CD14-positive monocyte (primary cell): ENCODE results near the gene FBXL13. TPM values are rescaled to one million over a fixed set of nuclear protein-coding genes. Genes with fewer than 3 reads are reported as not detected.
A peak's percentile ranks its signal among the peaks of the same experiment; 100 is the strongest.
"Not testable (repeated sequence)": the region's sequence is repeated elsewhere in the genome, so short reads cannot be mapped to it uniquely, and the experiment has no call there.

Source experiments
- DNase-seq, 3 donors: peaks; one replicate each; pipeline ENCODE4 v3.0.0-alpha.2; 2011 to 2022
- H2AFZ ChIP-seq: 2 replicates; pipeline ENCODE4 v1.6.0; 2012; ENCODE audit warnings: mild to moderate bottlenecking, low read depth, low read length, inconsistent platforms; ENCODE audit not compliant: insufficient read depth, poor library complexity, severe bottlenecking
- H3K27ac ChIP-seq, 2 donors: 1 replicate in 1 of 2; 2 replicates in 1 of 2; pipeline ENCODE4 v1.5.1; 2012 to 2013; ENCODE audit warnings: low read length in 2 of 2, control low read depth in 1 of 2, inconsistent platforms in 1 of 2, low read depth in 1 of 2, mild to moderate bottlenecking in 1 of 2
- H3K27me3 ChIP-seq, 2 donors: one replicate each; pipeline versions ENCODE4 v1.6.0 to v1.6.1; 2011 to 2013; ENCODE audit warnings: low read length in 2 of 2; ENCODE audit not compliant: control insufficient read depth in 2 of 2, insufficient read depth in 2 of 2
- H3K36me3 ChIP-seq, 2 donors: replicated peaks in 1 of 2; 1 replicate in 1 of 2; 2 replicates in 1 of 2; pipeline versions ENCODE4 v1.5.1 to v1.6.1; 2012 to 2013; ENCODE audit warnings: low read length in 2 of 2, control low read depth in 1 of 2, inconsistent platforms in 1 of 2, mild to moderate bottlenecking in 1 of 2; ENCODE audit not compliant: insufficient read depth in 2 of 2, control insufficient read depth in 1 of 2
- H3K4me1 ChIP-seq, 2 donors: 1 replicate in 1 of 2; 2 replicates in 1 of 2; pipeline versions ENCODE4 v1.5.1 to v1.6.1; 2012 to 2013; ENCODE audit warnings: low read length in 2 of 2, control low read depth in 1 of 2, inconsistent platforms in 1 of 2, mild to moderate bottlenecking in 1 of 2, moderate library complexity in 1 of 2; ENCODE audit not compliant: insufficient read depth in 2 of 2, control insufficient read depth in 1 of 2
- H3K4me2 ChIP-seq: replicated peaks from 2 replicates; pipeline ENCODE3; 2012; ENCODE audit warnings: low read length, moderate library complexity, mild to moderate bottlenecking; ENCODE audit not compliant: poor library complexity, severe bottlenecking; ENCODE audit errors: extremely low read depth
- H3K4me3 ChIP-seq, 3 experiments: fragments of 200-600 bp in 1 of 3; sonication (generic) in 1 of 3; replicated peaks in 1 of 3; 1 replicate in 2 of 3; 2 replicates in 1 of 3; pipeline ENCODE4 v1.5.1; 2011 to 2013; ENCODE audit warnings: low read length in 3 of 3, mild to moderate bottlenecking in 3 of 3, control low read depth in 2 of 3, low read depth in 2 of 3, inconsistent platforms in 1 of 3, moderate library complexity in 1 of 3
- H3K79me2 ChIP-seq: 2 replicates; pipeline ENCODE4 v1.6.0; 2012; ENCODE audit warnings: mild to moderate bottlenecking, control low read depth, inconsistent platforms, low read length, moderate library complexity; ENCODE audit not compliant: insufficient read depth
- H3K9ac ChIP-seq: 2 replicates; pipeline ENCODE4 v1.6.0; 2017; ENCODE audit warnings: low read length, mild to moderate bottlenecking; ENCODE audit not compliant: insufficient read depth, poor library complexity, severe bottlenecking
- H3K9me3 ChIP-seq, 2 donors: replicated peaks in 1 of 2; 1 replicate in 1 of 2; 2 replicates in 1 of 2; pipeline versions ENCODE4 v1.5.1 to v1.6.1; 2012 to 2013; ENCODE audit warnings: low read length in 2 of 2, control low read depth in 1 of 2; ENCODE audit not compliant: control insufficient read depth in 1 of 2, insufficient read depth in 1 of 2
- H4K20me1 ChIP-seq: 2 replicates; pipeline ENCODE4 v1.6.0; 2012; ENCODE audit warnings: mild to moderate bottlenecking, low read length, control low read depth, moderate library complexity; ENCODE audit not compliant: insufficient read depth
- H3K27ac Mint-ChIP-seq, 7 donors: one replicate each; pipeline ENCODE4 v1.8.0; 2020; ENCODE audit warnings: mild to moderate bottlenecking in 7 of 7, mixed read lengths in 7 of 7, moderate library complexity in 6 of 7, inconsistent platforms in 2 of 7
- H3K27me3 Mint-ChIP-seq, 3 donors: one replicate each; pipeline ENCODE4 v1.8.0; 2021 to 2022; ENCODE audit warnings: low read depth in 3 of 3, mild to moderate bottlenecking in 3 of 3, mixed read lengths in 3 of 3, moderate library complexity in 3 of 3, inconsistent platforms in 1 of 3
- H3K36me3 Mint-ChIP-seq, 2 donors: one replicate each; pipeline ENCODE4 v1.8.0; 2020; ENCODE audit warnings: mixed read lengths in 2 of 2, inconsistent platforms in 1 of 2, mild to moderate bottlenecking in 1 of 2
- H3K4me1 Mint-ChIP-seq: one replicate; pipeline ENCODE4 v1.8.0; 2020; ENCODE audit warnings: mild to moderate bottlenecking, mixed read lengths
- H3K4me3 Mint-ChIP-seq, 2 donors: one replicate each; pipeline ENCODE4 v1.8.0; 2020; ENCODE audit warnings: mild to moderate bottlenecking in 2 of 2, mixed read lengths in 2 of 2, moderate library complexity in 1 of 2
- H3K9me3 Mint-ChIP-seq, 7 donors: one replicate each; pipeline ENCODE4 v1.8.0; 2020 to 2022; ENCODE audit warnings: mixed read lengths in 7 of 7, mild to moderate bottlenecking in 6 of 7, moderate library complexity in 6 of 7, inconsistent platforms in 2 of 7
- WGBS: methylation state at CpG from one replicate; pipeline ENCODE4 v1.1.5; 2013; ENCODE audit warnings: missing lambda C conversion rate; ENCODE audit not compliant: insufficient coverage; 5-methylcytosine and 5-hydroxymethylcytosine counted together
- intact Hi-C, 2 donors: fragments of 100-400 bp; cut with micrococcal nuclease; formaldehyde crosslinking; loops; one replicate each; pipeline versions ENCODE4 v1.15.0 to v1.15.1; 2023
- polyA plus RNA-seq, 3 donors: library from polyadenylated mRNA; depleted of rRNA in 1 of 3; unstranded in 2 of 3; stranded (reverse) in 1 of 3; fragments of 300-500 nt in 2 of 3; fragments of >200 nt in 1 of 3; fragmentation: Illumina TruSeq in 2 of 3; gene quantifications; 1 replicate in 2 of 3; 2 replicates in 1 of 3; pipeline ENCODE4 v1.2.3, GENCODE V29; 2012 to 2021
- TF ChIP-seq, protein P1 (sequence below): fragments of 200-600 bp; IDR thresholded peaks from one replicate; pipeline ENCODE4 v1.8.0; 2022; ENCODE audit warnings: antibody characterized with exemption, mild to moderate bottlenecking

The FBXL13 gene
- polyA plus RNA-seq, 3 donors: 0.05 TPM; not detected in 2

DNA sequence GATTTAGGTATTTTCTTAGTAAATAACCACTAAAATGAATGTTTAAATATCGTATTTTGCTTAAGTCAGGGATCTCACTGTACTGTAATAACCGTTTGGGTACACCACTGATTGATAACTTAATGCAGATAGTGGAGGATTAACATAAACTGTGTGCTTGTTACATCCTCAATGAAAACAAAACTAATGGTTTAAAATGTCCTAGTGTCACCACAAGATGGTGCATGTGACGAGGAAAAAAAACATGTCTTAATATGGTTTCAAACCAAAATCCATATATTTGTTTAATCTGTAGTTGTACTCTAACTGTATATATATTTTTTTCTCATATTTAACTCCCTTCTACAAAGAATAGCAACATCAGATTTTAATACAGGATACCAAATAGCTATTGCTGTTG is 19.5 kb upstream of the FBXL13 start:
- intact Hi-C loops: no loop called here
- no peak overlapping the region for H3K4me3 ChIP-seq

DNA sequence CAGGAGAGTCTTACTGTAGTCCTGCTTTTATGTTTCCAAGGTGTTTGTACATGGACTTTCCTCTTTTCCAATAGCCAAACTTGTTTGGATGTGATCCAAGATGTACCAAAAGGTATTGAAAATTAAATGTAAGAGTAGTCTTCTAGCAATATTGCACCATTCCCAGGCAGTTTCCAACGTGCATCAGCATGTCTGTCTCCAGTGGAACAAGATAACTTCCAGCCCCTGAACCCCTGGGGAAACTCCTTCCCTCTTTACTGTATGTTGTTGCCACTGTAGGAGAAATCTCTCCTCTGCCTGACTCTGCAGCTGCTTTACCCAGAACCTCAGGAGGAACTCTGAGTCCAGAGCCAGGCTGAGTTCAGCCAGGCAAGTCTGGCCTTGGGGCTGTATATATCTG is 18.8 kb upstream of the FBXL13 start:
- no peak overlapping the region for H3K27ac ChIP-seq
- H3K4me2 ChIP-seq: no peak overlapping the region
- no peak for DNase-seq
- Mint-ChIP-seq H3K27ac (peak overlapping the region in 1 of 7 donors; percentile 78), H3K27me3 (no peaks in the 10 kb centered on the region), H3K36me3 (peaks cover 53 to 78% of the 10 kb centered on the region in 2 donors), H3K9me3 (peaks cover 0 to 5% (median 3%) of the 10 kb centered on the region in 7 donors), H3K4me1 (no peaks in the 10 kb centered on the region), H3K4me3 (no peak overlapping the region)
- TF ChIP-seq, protein P1, sequence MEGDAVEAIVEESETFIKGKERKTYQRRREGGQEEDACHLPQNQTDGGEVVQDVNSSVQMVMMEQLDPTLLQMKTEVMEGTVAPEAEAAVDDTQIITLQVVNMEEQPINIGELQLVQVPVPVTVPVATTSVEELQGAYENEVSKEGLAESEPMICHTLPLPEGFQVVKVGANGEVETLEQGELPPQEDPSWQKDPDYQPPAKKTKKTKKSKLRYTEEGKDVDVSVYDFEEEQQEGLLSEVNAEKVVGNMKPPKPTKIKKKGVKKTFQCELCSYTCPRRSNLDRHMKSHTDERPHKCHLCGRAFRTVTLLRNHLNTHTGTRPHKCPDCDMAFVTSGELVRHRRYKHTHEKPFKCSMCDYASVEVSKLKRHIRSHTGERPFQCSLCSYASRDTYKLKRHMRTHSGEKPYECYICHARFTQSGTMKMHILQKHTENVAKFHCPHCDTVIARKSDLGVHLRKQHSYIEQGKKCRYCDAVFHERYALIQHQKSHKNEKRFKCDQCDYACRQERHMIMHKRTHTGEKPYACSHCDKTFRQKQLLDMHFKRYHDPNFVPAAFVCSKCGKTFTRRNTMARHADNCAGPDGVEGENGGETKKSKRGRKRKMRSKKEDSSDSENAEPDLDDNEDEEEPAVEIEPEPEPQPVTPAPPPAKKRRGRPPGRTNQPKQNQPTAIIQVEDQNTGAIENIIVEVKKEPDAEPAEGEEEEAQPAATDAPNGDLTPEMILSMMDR: no peak
- no peaks in the 10 kb centered on the region for H4K20me1 ChIP-seq
- H2AFZ ChIP-seq: no peak overlapping the region
- H3K9me3 ChIP-seq: no peaks in the 10 kb centered on the region
- peaks cover 33 to 78% of the 10 kb centered on the region in 2 donors for H3K36me3 ChIP-seq
- H3K79me2 ChIP-seq: no peaks in the 10 kb centered on the region
- no peaks in the 10 kb centered on the region for H3K4me1 ChIP-seq
- H3K9ac ChIP-seq: no peak overlapping the region
- no peaks in the 10 kb centered on the region for H3K27me3 ChIP-seq
- WGBS: no CpG with 5 or more reads among the region's 1 CpG
- no peak overlapping the region for H3K4me3 ChIP-seq
- intact Hi-C loops: no loop called here

More for the DNA sequence above, 19.5 kb upstream of the FBXL13 start:
- Histone ChIP-seq H3K27ac (no peak overlapping the region), H4K20me1 (no peaks in the 10 kb centered on the region), H3K27me3 (no peaks in the 10 kb centered on the region), H3K79me2 (no peaks in the 10 kb centered on the region), H3K36me3 (peaks cover 28 to 72% of the 10 kb centered on the region in 2 donors), H3K9me3 (no peaks in the 10 kb centered on the region), H2AFZ (no peak overlapping the region), H3K4me1 (no peaks in the 10 kb centered on the region), H3K4me2 (no peak overlapping the region), H3K9ac (no peak overlapping the region)
- no peaks in the 10 kb centered on the region for H3K27me3 Mint-ChIP-seq
- WGBS: no CpG with 5 or more reads among the region's 3 CpGs
- H3K27ac Mint-ChIP-seq: no peak overlapping the region
- peaks cover 49 to 74% of the 10 kb centered on the region in 2 donors for H3K36me3 Mint-ChIP-seq
- DNase-seq: no peak
- TF ChIP-seq, protein P1: no peak
- no peaks in the 10 kb centered on the region for H3K4me1 Mint-ChIP-seq
- H3K9me3 Mint-ChIP-seq: peaks cover 0 to 5% (median 3%) of the 10 kb centered on the region in 7 donors
- no peak overlapping the region for H3K4me3 Mint-ChIP-seq

DNA sequence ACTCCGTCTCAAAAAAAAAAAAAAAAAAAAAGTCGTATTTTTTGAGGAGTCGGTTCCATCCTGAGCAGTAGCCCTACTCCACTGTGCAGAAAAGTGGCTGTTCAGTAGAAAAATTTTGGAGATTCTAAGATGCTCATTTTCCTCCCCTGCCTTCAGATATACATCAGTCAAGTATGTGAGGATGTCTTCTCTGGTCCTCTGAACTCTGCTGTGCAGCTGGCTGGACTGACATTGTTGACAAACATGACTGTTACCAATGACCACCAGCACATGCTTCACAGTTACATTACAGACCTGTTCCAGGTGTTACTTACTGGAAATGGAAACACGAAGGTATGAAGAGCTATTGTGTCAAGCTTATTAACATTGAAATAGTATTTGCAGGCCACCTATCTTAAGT is 17.7 kb upstream of the FBXL13 start:
- H3K9me3 Mint-ChIP-seq, H3K4me3 Mint-ChIP-seq, H3K4me1 ChIP-seq, H3K4me3 ChIP-seq, H4K20me1 ChIP-seq, H2AFZ ChIP-seq, H3K4me1 Mint-ChIP-seq, H3K9me3 ChIP-seq, intact Hi-C loops, H3K27ac ChIP-seq, H3K27ac Mint-ChIP-seq, H3K79me2 ChIP-seq, DNase-seq, H3K9ac ChIP-seq, H3K27me3 Mint-ChIP-seq, H3K27me3 ChIP-seq, H3K4me2 ChIP-seq: not testable (repeated sequence)
- peaks cover 56 to 81% of the 10 kb centered on the region in 2 donors for H3K36me3 Mint-ChIP-seq
- no CpG with 5 or more reads among the region's 4 CpGs for WGBS
- peaks cover 41 to 83% of the 10 kb centered on the region in 2 donors for H3K36me3 ChIP-seq
